IMR-90 (cell line): Measurements from ENCODE around the gene DOCK2. TPM values are rescaled to one million over a fixed set of nuclear protein-coding genes. Genes with fewer than 3 reads are reported as not detected.

Experiments used
- ATAC-seq: fragments of 200-7000 bp; cut with Tn5 transposase; 2 replicates; pipeline ENCODE4 v1.9.1; 2020; ENCODE audit warnings: low read depth, mild to moderate bottlenecking, moderate library complexity
- BruUV-seq: library from RNA; stranded (reverse); fragments of 400-500 nt; replicated peaks from 2 replicates; lab custom pipeline; 2021; lab: Mats Ljungman, UMichigan
- CTCF ChIA-PET: fragments of 300-600 bp; formaldehyde crosslinking; extraction: SDS; loops from one replicate; lab custom pipeline; 2021; ENCODE audit warnings: antibody characterized with exemption; lab: Yijun Ruan, JAX
- POLR2A ChIA-PET: fragments of 300-600 bp; sonication (Branson Sonifier 250); formaldehyde crosslinking; loops from one replicate; lab custom pipeline; 2022; ENCODE audit warnings: antibody characterized with exemption; ENCODE audit not compliant: unreplicated experiment; lab: Charles Lee
- DNase-seq: peaks from one replicate; pipeline ENCODE4 v3.0.0; 2013
- H2AFZ ChIP-seq: replicated peaks from 2 replicates; pipeline ENCODE3; 2013; ENCODE audit warnings: low read length, mild to moderate bottlenecking; ENCODE audit not compliant: poor library complexity
- H2AK5ac ChIP-seq: 2 replicates; pipeline ENCODE4 v1.6.1; 2013; ENCODE audit warnings: low read depth, low read length, inconsistent platforms
- H2AK9ac ChIP-seq: replicated peaks from 2 replicates; pipeline ENCODE3; 2013; ENCODE audit warnings: mild to moderate bottlenecking, low read depth, low read length, moderate library complexity; ENCODE audit not compliant: poor library complexity
- H2BK120ac ChIP-seq: 2 replicates; pipeline ENCODE4 v1.6.1; 2013; ENCODE audit warnings: low read depth, low read length, inconsistent platforms
- H2BK15ac ChIP-seq: 3 replicates; pipeline ENCODE4 v1.6.1; 2013; ENCODE audit warnings: low read depth, low read length, inconsistent platforms
- H2BK20ac ChIP-seq: 2 replicates; pipeline ENCODE4 v1.6.1; 2013; ENCODE audit warnings: low read depth, mild to moderate bottlenecking, inconsistent platforms, low read length, moderate library complexity
- H2BK5ac ChIP-seq: 2 replicates; pipeline ENCODE4 v1.6.1; 2013; ENCODE audit warnings: mild to moderate bottlenecking, low read depth, low read length, inconsistent platforms; ENCODE audit not compliant: poor library complexity, severe bottlenecking
- H3K14ac ChIP-seq: replicated peaks from 2 replicates; pipeline ENCODE4 v1.6.1; 2013; ENCODE audit warnings: low read depth, low read length, inconsistent platforms
- H3K18ac ChIP-seq: 2 replicates; pipeline ENCODE4 v1.6.1; 2013; ENCODE audit warnings: low read depth, low read length, control low read depth
- H3K23ac ChIP-seq: 2 replicates; pipeline ENCODE4 v1.6.1; 2013; ENCODE audit warnings: low read depth, low read length, inconsistent platforms
- H3K27ac ChIP-seq: 2 replicates; pipeline ENCODE4 v1.5.1; 2013; ENCODE audit warnings: mild to moderate bottlenecking, control low read depth, low read length; ENCODE audit not compliant: insufficient read depth
- H3K27me3 ChIP-seq: 2 replicates; pipeline ENCODE4 v1.6.1; 2013; ENCODE audit warnings: low read length; ENCODE audit not compliant: control insufficient read depth, insufficient read depth
- H3K36me3 ChIP-seq: 2 replicates; pipeline ENCODE4 v1.6.1; 2013; ENCODE audit warnings: low read length, mixed read lengths; ENCODE audit not compliant: control insufficient read depth, insufficient read depth
- H3K4ac ChIP-seq: 2 replicates; pipeline ENCODE4 v1.6.1; 2013; ENCODE audit warnings: low read depth, low read length, inconsistent platforms
- H3K4me1 ChIP-seq: 2 replicates; pipeline ENCODE4 v1.6.1; 2013; ENCODE audit warnings: low read length, mixed read lengths; ENCODE audit not compliant: control insufficient read depth, insufficient read depth
- H3K4me2 ChIP-seq: 2 replicates; pipeline ENCODE4 v1.6.1; 2013; ENCODE audit warnings: low read depth, mild to moderate bottlenecking, control low read depth, low read length, moderate library complexity
- H3K4me3 ChIP-seq: 2 replicates; pipeline ENCODE4 v1.5.1; 2013; ENCODE audit warnings: low read depth, mild to moderate bottlenecking, control low read depth, low read length, moderate library complexity; ENCODE audit not compliant: insufficient read depth
- H3K56ac ChIP-seq: 2 replicates; pipeline ENCODE4 v1.6.1; 2013; ENCODE audit warnings: low read length, inconsistent platforms; ENCODE audit not compliant: insufficient read depth; ENCODE audit errors: extremely low read depth
- H3K79me1 ChIP-seq, 2 experiments: 2 replicates each; pipeline ENCODE4 v1.6.1; 2013; ENCODE audit warnings: low read length in 2 of 2, inconsistent platforms in 1 of 2, low read depth in 1 of 2
- H3K9ac ChIP-seq: 2 replicates; pipeline ENCODE4 v1.6.1; 2013; ENCODE audit warnings: low read depth, low read length, control low read depth
- H3K9me1 ChIP-seq: 2 replicates; pipeline ENCODE4 v1.6.1; 2013; ENCODE audit warnings: low read length, inconsistent platforms; ENCODE audit not compliant: insufficient read depth
- H3K9me3 ChIP-seq: 2 replicates; pipeline ENCODE4 v1.6.1; 2013; ENCODE audit warnings: low read length; ENCODE audit not compliant: control insufficient read depth, insufficient read depth
- H4K20me1 ChIP-seq: 2 replicates; pipeline ENCODE4 v1.6.1; 2013; ENCODE audit warnings: low read length, inconsistent platforms; ENCODE audit not compliant: insufficient read depth
- H4K5ac ChIP-seq: 2 replicates; pipeline ENCODE4 v1.6.1; 2013; ENCODE audit warnings: mild to moderate bottlenecking, low read depth, low read length, control low read depth
- H4K8ac ChIP-seq, 2 experiments: 2 replicates each; pipeline ENCODE4 v1.6.1; 2013; ENCODE audit warnings: low read depth in 2 of 2, low read length in 2 of 2, control low read depth in 1 of 2, inconsistent platforms in 1 of 2
- H4K91ac ChIP-seq: 2 replicates; pipeline ENCODE4 v1.6.1; 2013; ENCODE audit warnings: low read depth, low read length, inconsistent platforms; ENCODE audit not compliant: insufficient read depth
- BHLHE40 ChIP-seq: fragments of 150-350 bp; IDR thresholded peaks from 2 replicates; pipeline ENCODE4 v1.6.1; 2016; ENCODE audit warnings: mild to moderate bottlenecking, low read depth, low read length
- CEBPB ChIP-seq: IDR thresholded peaks from 2 replicates; pipeline ENCODE4 v1.6.1; 2012; ENCODE audit warnings: low read depth, low read length, improper control_type of control experiment
- CHD1 ChIP-seq: IDR thresholded peaks from 2 replicates; pipeline ENCODE4 v1.6.1; 2012; ENCODE audit warnings: low read depth, low read length, improper control_type of control experiment
- CTCF ChIP-seq: conservative IDR thresholded peaks from 2 replicates; pipeline ENCODE4 v1.5.1; 2012; ENCODE audit warnings: mild to moderate bottlenecking, low read depth, low read length, improper control_type of control experiment
- ELK1 ChIP-seq: fragments of 150-350 bp; IDR thresholded peaks from 2 replicates; pipeline ENCODE4 v1.6.1; 2016; ENCODE audit warnings: low read depth, mild to moderate bottlenecking, low read length, moderate library complexity, borderline replicate concordance
- FOS ChIP-seq: fragments of 150-350 bp; IDR thresholded peaks from 2 replicates; pipeline ENCODE4 v1.6.1; 2016; ENCODE audit warnings: low read depth, low read length
- MAFK ChIP-seq: IDR thresholded peaks from 2 replicates; pipeline ENCODE4 v1.6.1; 2012; ENCODE audit warnings: low read depth, low read length, improper control_type of control experiment
- MAZ ChIP-seq: IDR thresholded peaks from 2 replicates; pipeline ENCODE4 v1.6.1; 2012; ENCODE audit warnings: low read depth, mild to moderate bottlenecking, low read length, improper control_type of control experiment, moderate library complexity, borderline replicate concordance
- MXI1 ChIP-seq: IDR thresholded peaks from 2 replicates; pipeline ENCODE4 v1.6.1; 2012; ENCODE audit warnings: low read depth, mild to moderate bottlenecking, low read length, moderate library complexity, borderline replicate concordance
- NFE2L2 ChIP-seq: fragments of 150-350 bp; IDR thresholded peaks from 2 replicates; pipeline ENCODE4 v1.6.1; 2016; ENCODE audit warnings: low read depth, mild to moderate bottlenecking, low read length
- POLR2A ChIP-seq: IDR thresholded peaks from 2 replicates; pipeline ENCODE4 v1.6.1; 2012; ENCODE audit warnings: mild to moderate bottlenecking, low read depth, low read length
- RCOR1 ChIP-seq: IDR thresholded peaks from 2 replicates; pipeline ENCODE4 v1.6.1; 2012; ENCODE audit warnings: mild to moderate bottlenecking, low read length, improper control_type of control experiment; ENCODE audit not compliant: insufficient replicate concordance
- RFX5 ChIP-seq: IDR thresholded peaks from 2 replicates; pipeline ENCODE4 v1.8.0; 2012; ENCODE audit warnings: low read depth, mild to moderate bottlenecking, low read length, moderate library complexity
- SMC3 ChIP-seq: fragments of 150-350 bp; IDR thresholded peaks from 2 replicates; pipeline ENCODE4 v1.6.1; 2016; ENCODE audit warnings: low read depth, mild to moderate bottlenecking, antibody characterized with exemption, low read length, moderate library complexity
- USF2 ChIP-seq: fragments of 150-350 bp; IDR thresholded peaks from 2 replicates; pipeline ENCODE4 v1.6.1; 2017; ENCODE audit warnings: mild to moderate bottlenecking, antibody characterized with exemption, low read length, low read depth
- WGBS, 2 experiments: methylation state at CpG; one replicate each; pipeline versions ENCODE4 v1.1.5 to v1.1.7; 2013; ENCODE audit warnings: missing lambda C conversion rate in 2 of 2; ENCODE audit not compliant: insufficient read length in 1 of 2; ENCODE audit errors: extremely low coverage in 2 of 2; 5-methylcytosine and 5-hydroxymethylcytosine counted together
- dilution Hi-C: fragments of 300-500 bp; cut with HindIII; formaldehyde crosslinking; loops from one replicate; pipeline ENCODE4 v1.14.3; 2018; ENCODE audit warnings: low sequenced_read_pairs; ENCODE audit not compliant: unreplicated experiment
- in situ Hi-C: fragments of 300-500 bp; cut with MboI; formaldehyde crosslinking; loops from 3 replicates; pipeline ENCODE4 v1.14.3; 2019; ENCODE audit warnings: low sequenced_read_pairs, inconsistent platforms, mixed read lengths
- intact Hi-C: fragments of 100-400 bp; cut with micrococcal nuclease; formaldehyde crosslinking; loops from 2 replicates; pipeline ENCODE4 v1.10.0; 2022
- polyA plus RNA-seq, 3 experiments: library from polyadenylated mRNA; depleted of rRNA; stranded (reverse); fragments of >200 nt; gene quantifications; 2 replicates each; pipeline ENCODE4 v1.2.3, GENCODE V29; 2012; ENCODE audit warnings: low replicate concordance in 1 of 3
- total RNA-seq: library from RNA; depleted of rRNA; stranded (reverse); fragments of >200 nt; gene quantifications from 2 replicates; pipeline ENCODE4 v1.2.3, GENCODE V29; 2012

Gene DOCK2
- total and polyA plus RNA-seq, 2 of the 4 experiments (the other 2 are of a cell fraction) = 0.72 to 3.0 TPM

GRCh38 chr5:170111088-170111785, 474.2 kb downstream of the DOCK2 start:
- H3K56ac ChIP-seq = no peak overlapping the region
- H2BK15ac ChIP-seq = no peak overlapping the region
- ATAC-seq (no peak), DNase-seq (no peak)
- in situ Hi-C loops = no loop called here
- ChIA-PET CTCF (no interaction called here), POLR2A (no interaction called here)
- no peak overlapping the region for H3K23ac ChIP-seq
- no peak overlapping the region for H4K5ac ChIP-seq
- dilution Hi-C loops = no loop called here
- no TSS peak for BruUV-seq
- no peak overlapping the region for H3K4me2 ChIP-seq
- WGBS, 2 experiments = no CpG with 5 or more reads among the region's 8 CpGs
- no peaks in the 10 kb centered on the region for H3K79me1 ChIP-seq
- no peak overlapping the region for H2BK5ac ChIP-seq
- H2AFZ ChIP-seq = no peak overlapping the region
- H2BK20ac ChIP-seq = no peak overlapping the region
- no peaks in the 10 kb centered on the region for H4K20me1 ChIP-seq
- H3K9ac ChIP-seq = no peak overlapping the region
- no peak overlapping the region for H3K4me3 ChIP-seq
- no peaks in the 10 kb centered on the region for H3K4me1 ChIP-seq
- H3K9me3 ChIP-seq = no peaks in the 10 kb centered on the region
- no peaks in the 10 kb centered on the region for H3K9me1 ChIP-seq
- H3K27me3 ChIP-seq = no peaks in the 10 kb centered on the region; the same call in 1 of the 2 replicates
- intact Hi-C loops = no loop called here
- H3K14ac ChIP-seq = no peak overlapping the region
- H2AK9ac ChIP-seq = peak overlapping the region; percentile 55
- H2BK120ac ChIP-seq = no peak overlapping the region
- H3K4ac ChIP-seq = no peak overlapping the region
- no peak overlapping the region for H3K18ac ChIP-seq
- no peak overlapping the region for H2AK5ac ChIP-seq
- H3K27ac ChIP-seq = no peak overlapping the region
- no peak overlapping the region for H4K91ac ChIP-seq
- no peaks in the 10 kb centered on the region for H3K36me3 ChIP-seq
- no peak overlapping the region for H4K8ac ChIP-seq
- TF ChIP-seq RCOR1 (no peak), CTCF (no peak), MXI1 (no peak), POLR2A (no peak), USF2 (no peak), SMC3 (no peak), CEBPB (no peak), MAFK (no peak), RFX5 (no peak), BHLHE40 (no peak), MAZ (no peak), FOS (no peak), CHD1 (no peak), NFE2L2 (no peak), ELK1 (no peak)
